HUDEP-2 (cell line): ENCODE results near the gene SLC12A1.

Experiments used
- DNase-seq, 76 experiments: peaks; one replicate each; lab custom pipeline; 2025; ENCODE audit not compliant: unreplicated experiment in 76 of 76; lab: John Stamatoyannopoulos, UW

The SLC12A1 gene

GRCh38 chr15:48340111-48340510 is 134.0 kb downstream of the SLC12A1 start:
- DNase-seq = no peak

- no peak for DNase-seq
These were observed 137.8 kb downstream of the SLC12A1 start for GRCh38 chr15:48343865-48344264.

- DNase-seq = no peak
These were observed 139.4 kb downstream of the SLC12A1 start for GRCh38 chr15:48345516-48345915.

GRCh38 chr15:48352474-48353072 is 146.5 kb downstream of the SLC12A1 start:
- peak in 46 of 76 experiments; percentile 5 to 71 (median 30) for DNase-seq
